ENCODE data around the gene USP25. TPM values are rescaled to one million over a fixed set of nuclear protein-coding genes. Genes with fewer than 3 reads are reported as not detected.

The USP25 gene
- total RNA-seq, 1 experiment from 2014 or later = 35.1 TPM

DNA sequence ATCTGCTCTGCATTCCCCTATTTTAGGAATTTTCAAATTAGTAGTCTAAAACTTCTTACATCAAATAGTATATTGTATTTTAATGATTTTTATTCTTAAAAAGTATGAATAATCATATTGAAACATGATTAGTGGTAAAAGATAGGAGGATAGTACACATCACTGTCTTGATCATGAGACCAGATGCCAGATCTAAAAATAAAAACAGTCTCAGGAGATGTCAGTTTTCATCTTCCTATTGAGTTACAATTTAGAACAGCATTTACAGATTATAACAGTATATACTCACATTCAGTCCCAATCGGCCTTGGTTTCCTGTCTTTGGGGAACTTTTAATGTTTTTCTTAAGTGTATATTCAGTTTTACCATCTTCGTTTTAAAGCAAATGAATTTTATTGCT lies 95.9 kb downstream of the USP25 start:
- Histone ChIP-seq H3K18ac (ENCODE audit: insufficient read length, low read depth, low read length) (no peak overlapping the region), H3K4me1 (ENCODE audit: insufficient read depth, low read length) (no peaks in the 10 kb centered on the region), H3K9me3 (ENCODE audit: control insufficient read depth, low read depth, low read length) (no peaks in the 10 kb centered on the region), H4K8ac (replicated peaks; ENCODE audit: insufficient read length, low read depth, low read length) (no peak overlapping the region), H3T11ph (ENCODE audit: low read length) (no peak overlapping the region), H2AFZ (ENCODE audit: low read length) (no peak overlapping the region), H3K79me2 (ENCODE audit: insufficient read depth, low read length) (no peaks in the 10 kb centered on the region), H2AK5ac (ENCODE audit: insufficient read length, low read length) (no peak overlapping the region), H3K14ac (ENCODE audit: insufficient read depth, low read length) (no peak overlapping the region), H2BK15ac (ENCODE audit: low read depth, low read length) (no peak overlapping the region), H3K9ac (ENCODE audit: extremely low read depth, insufficient read length, low read length) (no peak overlapping the region), H3K23ac (ENCODE audit: insufficient read length, low read depth, low read length) (no peak overlapping the region), H2BK12ac (ENCODE audit: insufficient read length, low read depth, low read length) (no peak overlapping the region), H3K27ac (ENCODE audit: insufficient read length, low read depth, low read length) (no peak overlapping the region), H2BK20ac (ENCODE audit: low read depth, low read length, poor library complexity, severe bottlenecking) (no peak overlapping the region), H3K27me3 (ENCODE audit: insufficient read depth, low read length) (no peaks in the 10 kb centered on the region), H3K56ac (ENCODE audit: insufficient read length, low read depth, low read length) (no peak overlapping the region), H2BK120ac (ENCODE audit: low read depth, low read length, poor library complexity, severe bottlenecking) (no peak overlapping the region), H3K79me1 (ENCODE audit: insufficient read depth, low read depth, low read length, poor library complexity, severe bottlenecking) (peaks cover 2% of the 10 kb centered on the region), H3K4ac (ENCODE audit: low read depth, low read length) (no peak overlapping the region), H2BK5ac (ENCODE audit: insufficient read length, low read length) (no peak overlapping the region), H4K5ac (ENCODE audit: insufficient read length, low read depth, low read length) (no peak overlapping the region), H3K4me2 (ENCODE audit: insufficient read depth, insufficient read length, low read length) (no peak overlapping the region), H4K20me1 (ENCODE audit: control insufficient read depth, insufficient read depth, insufficient read length) (no peaks in the 10 kb centered on the region), H4K91ac (ENCODE audit: insufficient read length, low read depth, low read length) (no peak overlapping the region), H3K23me2 (ENCODE audit: insufficient read length, low read depth, low read length, poor library complexity, severe bottlenecking) (no peaks in the 10 kb centered on the region)
- Mint-ChIP-seq H3K27ac (no peak overlapping the region), H3K9me3 (no peaks in the 10 kb centered on the region), H3K4me1 (peaks cover 3 to 6% of the 10 kb centered on the region in 2 experiments; a peak in 2 of 4 replicates), H3K4me3 (no peak overlapping the region), H3K36me3 (ENCODE audit: insufficient read depth in 1 of 3, low read depth in 3 of 3) (peaks cover 0 to 29% (median 19%) of the 10 kb centered on the region in 3 experiments; a peak in 5 of 7 replicates), H3K27me3 (ENCODE audit: low read depth) (no peaks in the 10 kb centered on the region)
- TF ChIP-seq, protein P1, sequence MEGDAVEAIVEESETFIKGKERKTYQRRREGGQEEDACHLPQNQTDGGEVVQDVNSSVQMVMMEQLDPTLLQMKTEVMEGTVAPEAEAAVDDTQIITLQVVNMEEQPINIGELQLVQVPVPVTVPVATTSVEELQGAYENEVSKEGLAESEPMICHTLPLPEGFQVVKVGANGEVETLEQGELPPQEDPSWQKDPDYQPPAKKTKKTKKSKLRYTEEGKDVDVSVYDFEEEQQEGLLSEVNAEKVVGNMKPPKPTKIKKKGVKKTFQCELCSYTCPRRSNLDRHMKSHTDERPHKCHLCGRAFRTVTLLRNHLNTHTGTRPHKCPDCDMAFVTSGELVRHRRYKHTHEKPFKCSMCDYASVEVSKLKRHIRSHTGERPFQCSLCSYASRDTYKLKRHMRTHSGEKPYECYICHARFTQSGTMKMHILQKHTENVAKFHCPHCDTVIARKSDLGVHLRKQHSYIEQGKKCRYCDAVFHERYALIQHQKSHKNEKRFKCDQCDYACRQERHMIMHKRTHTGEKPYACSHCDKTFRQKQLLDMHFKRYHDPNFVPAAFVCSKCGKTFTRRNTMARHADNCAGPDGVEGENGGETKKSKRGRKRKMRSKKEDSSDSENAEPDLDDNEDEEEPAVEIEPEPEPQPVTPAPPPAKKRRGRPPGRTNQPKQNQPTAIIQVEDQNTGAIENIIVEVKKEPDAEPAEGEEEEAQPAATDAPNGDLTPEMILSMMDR (conservative IDR thresholded peaks at IDR 0.05) = no peak
- no CpG with 5 or more reads among the region's 2 CpGs for WGBS (ENCODE audit: extremely low coverage, insufficient read length, low lambda C conversion rate)
- DNase-seq = no peak
